NB4 (cell line): Measurements from ENCODE around the gene PHACTR2.

Source experiments
- DNase-seq: peaks from one replicate; pipeline ENCODE4 v3.0.0; 2010; ENCODE audit warnings: low read depth
- H3K4me3 ChIP-seq: one replicate; pipeline ENCODE4 v1.5.1; 2011; ENCODE audit warnings: mild to moderate bottlenecking, low read depth, low read length, moderate library complexity
- MYC ChIP-seq: IDR thresholded peaks from 2 replicates; pipeline ENCODE4 v1.6.1; 2011; ENCODE audit warnings: low read depth, low read length
- POLR2A ChIP-seq: IDR thresholded peaks from 2 replicates; pipeline ENCODE4 v1.6.1; 2011; ENCODE audit warnings: mild to moderate bottlenecking; ENCODE audit not compliant: insufficient read length; ENCODE audit errors: extremely low read depth
- TF ChIP-seq, protein P1 (sequence below): IDR thresholded peaks from 2 replicates; pipeline ENCODE4 v1.6.1; 2011; ENCODE audit warnings: low read depth, low read length
- TF ChIP-seq, protein P2 (sequence below): IDR thresholded peaks from one replicate; pipeline ENCODE4 v1.5.1; 2012; ENCODE audit warnings: low read depth, low read length

The PHACTR2 gene

GRCh38 chr6:143682805-143683204 is 5.0 kb downstream of the PHACTR2 start:
- H3K4me3 ChIP-seq, result no peak overlapping the region
- TF ChIP-seq MYC, result no peak
- DNase-seq, result no peak

GRCh38 chr6:143684486-143684885 is 6.7 kb downstream of the PHACTR2 start:
- H3K4me3 ChIP-seq, result no peak overlapping the region
- TF ChIP-seq, protein P1, sequence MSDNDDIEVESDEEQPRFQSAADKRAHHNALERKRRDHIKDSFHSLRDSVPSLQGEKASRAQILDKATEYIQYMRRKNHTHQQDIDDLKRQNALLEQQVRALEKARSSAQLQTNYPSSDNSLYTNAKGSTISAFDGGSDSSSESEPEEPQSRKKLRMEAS, result no peak
- TF ChIP-seq POLR2A (no peak), MYC (no peak)
- TF ChIP-seq, protein P2, sequence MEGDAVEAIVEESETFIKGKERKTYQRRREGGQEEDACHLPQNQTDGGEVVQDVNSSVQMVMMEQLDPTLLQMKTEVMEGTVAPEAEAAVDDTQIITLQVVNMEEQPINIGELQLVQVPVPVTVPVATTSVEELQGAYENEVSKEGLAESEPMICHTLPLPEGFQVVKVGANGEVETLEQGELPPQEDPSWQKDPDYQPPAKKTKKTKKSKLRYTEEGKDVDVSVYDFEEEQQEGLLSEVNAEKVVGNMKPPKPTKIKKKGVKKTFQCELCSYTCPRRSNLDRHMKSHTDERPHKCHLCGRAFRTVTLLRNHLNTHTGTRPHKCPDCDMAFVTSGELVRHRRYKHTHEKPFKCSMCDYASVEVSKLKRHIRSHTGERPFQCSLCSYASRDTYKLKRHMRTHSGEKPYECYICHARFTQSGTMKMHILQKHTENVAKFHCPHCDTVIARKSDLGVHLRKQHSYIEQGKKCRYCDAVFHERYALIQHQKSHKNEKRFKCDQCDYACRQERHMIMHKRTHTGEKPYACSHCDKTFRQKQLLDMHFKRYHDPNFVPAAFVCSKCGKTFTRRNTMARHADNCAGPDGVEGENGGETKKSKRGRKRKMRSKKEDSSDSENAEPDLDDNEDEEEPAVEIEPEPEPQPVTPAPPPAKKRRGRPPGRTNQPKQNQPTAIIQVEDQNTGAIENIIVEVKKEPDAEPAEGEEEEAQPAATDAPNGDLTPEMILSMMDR, result no peak
- DNase-seq, result no peak

DNA sequence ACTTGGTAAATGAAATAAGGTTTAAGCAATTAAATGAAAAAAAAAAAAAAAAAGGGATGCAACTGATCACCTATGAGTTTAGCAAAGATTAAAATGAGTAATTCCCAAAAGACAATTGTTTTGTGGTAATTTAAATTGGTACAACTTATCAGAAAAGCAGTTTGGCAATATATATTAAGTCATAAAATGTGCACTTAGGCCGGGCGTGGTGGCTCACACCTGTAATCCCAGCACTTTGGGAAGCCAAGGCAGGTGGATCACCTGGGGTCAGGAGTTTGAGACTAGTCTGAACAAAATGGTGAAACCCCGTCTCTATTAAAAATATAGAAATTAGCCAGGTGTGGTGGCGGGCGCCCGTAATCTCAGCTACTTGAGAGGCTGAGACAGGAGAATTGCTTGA is 7.9 kb downstream of the PHACTR2 start:
- DNase-seq, result no peak
- H3K4me3 ChIP-seq, result no peak overlapping the region
- TF ChIP-seq MYC, result no peak
- no peak for TF ChIP-seq POLR2A
- TF ChIP-seq, protein P1, result no peak
- TF ChIP-seq, protein P2, result no peak

- no peak overlapping the region for H3K4me3 ChIP-seq
- no peak for DNase-seq
- TF ChIP-seq, protein P2, result no peak
- TF ChIP-seq, protein P1, result no peak
- TF ChIP-seq POLR2A, result no peak
Observed at GRCh38 chr6:143687591-143687990, 9.8 kb downstream of the PHACTR2 start.

DNA sequence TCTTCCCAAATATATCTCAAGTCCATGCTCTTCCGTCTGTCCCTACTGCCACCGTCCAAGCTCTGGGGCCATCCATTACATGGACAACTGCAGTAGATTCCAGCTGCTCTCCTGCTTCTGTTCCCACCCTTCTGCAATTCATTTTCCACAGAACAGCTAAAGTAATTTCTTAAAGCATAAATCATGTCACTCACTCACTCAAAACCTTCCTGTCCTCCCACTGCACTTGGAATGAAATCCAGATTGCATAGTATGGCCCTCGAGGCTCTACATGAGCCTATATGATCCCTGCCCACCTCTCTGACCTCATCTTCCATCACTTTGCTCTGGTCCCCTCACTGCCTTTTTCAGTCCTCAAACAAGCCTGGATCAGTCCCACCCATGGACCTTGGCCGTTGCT is 10.9 kb downstream of the PHACTR2 start:
- TF ChIP-seq MYC (no peak), POLR2A (no peak)
- TF ChIP-seq, protein P2, result no peak
- TF ChIP-seq, protein P1, result no peak
- no peak overlapping the region for H3K4me3 ChIP-seq
- no peak for DNase-seq

GRCh38 chr6:143689852-143690251 is 12.1 kb downstream of the PHACTR2 start:
- TF ChIP-seq, protein P2, result no peak
- TF ChIP-seq POLR2A, result no peak
- H3K4me3 ChIP-seq, result no peak overlapping the region
- DNase-seq, result no peak

DNA sequence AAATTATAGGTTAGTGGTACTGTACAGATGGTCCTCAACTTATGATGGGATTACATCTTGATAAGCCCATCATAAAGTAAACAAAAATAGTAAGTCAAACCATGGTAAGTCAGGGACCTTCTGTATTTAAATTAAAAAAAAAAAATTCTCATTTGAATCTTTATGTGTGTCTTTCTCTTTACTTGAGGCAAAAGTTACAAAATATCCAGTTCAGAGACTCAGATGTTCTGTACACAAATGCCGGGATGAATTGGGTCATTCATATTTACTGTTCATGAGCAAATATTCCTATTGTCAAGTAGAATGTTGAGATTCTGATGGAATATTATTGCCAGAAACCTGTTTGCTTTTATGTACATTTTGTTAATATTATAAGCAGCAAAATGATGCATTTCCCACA is 13.4 kb downstream of the PHACTR2 start:
- H3K4me3 ChIP-seq, result no peak overlapping the region
- DNase-seq, result no peak
- TF ChIP-seq POLR2A (no peak), MYC (no peak)
- TF ChIP-seq, protein P1, result no peak
- TF ChIP-seq, protein P2, result no peak
